Activated T-helper 1 cell treated with anti-CD3 and anti-CD28 coated beads, Interleukin-12 subunit alpha, Interleukin-12 subunit beta, Interleukin-2, Interleukin-4 antibody, amounts not matched to agents 30 ng/mL and 10 ng/mL and 1 ng/mL, durations not matched to agents 14 hours and 24 hours and 36 hours (primary cell): ENCODE measurements around the gene CEP152. TPM values are rescaled to one million over a fixed set of nuclear protein-coding genes. Genes with fewer than 3 reads are reported as not detected.
A peak's percentile ranks its signal among the peaks of the same experiment; 100 is the strongest.
"Not testable (repeated sequence)": the region's sequence is repeated elsewhere in the genome, so short reads cannot be mapped to it uniquely, and the experiment has no call there.

Experiments used
- DNase-seq: peaks from one replicate; pipeline ENCODE4 v3.0.0; 2021; ENCODE audit warnings: low spot score
- H3K27ac Mint-ChIP-seq: one replicate; pipeline ENCODE4 v1.8.0; 2021; ENCODE audit warnings: mild to moderate bottlenecking, mixed read lengths
- H3K27me3 Mint-ChIP-seq: one replicate; pipeline ENCODE4 v1.8.0; 2022; ENCODE audit warnings: mild to moderate bottlenecking, moderate library complexity, mixed read lengths; ENCODE audit not compliant: insufficient read depth
- H3K36me3 Mint-ChIP-seq: one replicate; pipeline ENCODE4 v1.8.0; 2021; ENCODE audit warnings: low read depth, mixed read lengths
- H3K4me1 Mint-ChIP-seq: one replicate; pipeline ENCODE4 v1.8.0; 2021; ENCODE audit warnings: low read depth, mixed read lengths
- H3K4me3 Mint-ChIP-seq: one replicate; pipeline ENCODE4 v1.8.0; 2021; ENCODE audit warnings: mild to moderate bottlenecking, moderate library complexity, mixed read lengths
- H3K9me3 Mint-ChIP-seq: one replicate; pipeline ENCODE4 v1.8.0; 2021; ENCODE audit warnings: mixed read lengths
- intact Hi-C: fragments of 100-400 bp; cut with micrococcal nuclease; formaldehyde crosslinking; loops from one replicate; pipeline ENCODE4 v1.15.1; 2024
- total RNA-seq: library from RNA; stranded (reverse); gene quantifications from 2 replicates; pipeline ENCODE4 v1.2.3, GENCODE V29; 2022

CEP152 gene, protein sequence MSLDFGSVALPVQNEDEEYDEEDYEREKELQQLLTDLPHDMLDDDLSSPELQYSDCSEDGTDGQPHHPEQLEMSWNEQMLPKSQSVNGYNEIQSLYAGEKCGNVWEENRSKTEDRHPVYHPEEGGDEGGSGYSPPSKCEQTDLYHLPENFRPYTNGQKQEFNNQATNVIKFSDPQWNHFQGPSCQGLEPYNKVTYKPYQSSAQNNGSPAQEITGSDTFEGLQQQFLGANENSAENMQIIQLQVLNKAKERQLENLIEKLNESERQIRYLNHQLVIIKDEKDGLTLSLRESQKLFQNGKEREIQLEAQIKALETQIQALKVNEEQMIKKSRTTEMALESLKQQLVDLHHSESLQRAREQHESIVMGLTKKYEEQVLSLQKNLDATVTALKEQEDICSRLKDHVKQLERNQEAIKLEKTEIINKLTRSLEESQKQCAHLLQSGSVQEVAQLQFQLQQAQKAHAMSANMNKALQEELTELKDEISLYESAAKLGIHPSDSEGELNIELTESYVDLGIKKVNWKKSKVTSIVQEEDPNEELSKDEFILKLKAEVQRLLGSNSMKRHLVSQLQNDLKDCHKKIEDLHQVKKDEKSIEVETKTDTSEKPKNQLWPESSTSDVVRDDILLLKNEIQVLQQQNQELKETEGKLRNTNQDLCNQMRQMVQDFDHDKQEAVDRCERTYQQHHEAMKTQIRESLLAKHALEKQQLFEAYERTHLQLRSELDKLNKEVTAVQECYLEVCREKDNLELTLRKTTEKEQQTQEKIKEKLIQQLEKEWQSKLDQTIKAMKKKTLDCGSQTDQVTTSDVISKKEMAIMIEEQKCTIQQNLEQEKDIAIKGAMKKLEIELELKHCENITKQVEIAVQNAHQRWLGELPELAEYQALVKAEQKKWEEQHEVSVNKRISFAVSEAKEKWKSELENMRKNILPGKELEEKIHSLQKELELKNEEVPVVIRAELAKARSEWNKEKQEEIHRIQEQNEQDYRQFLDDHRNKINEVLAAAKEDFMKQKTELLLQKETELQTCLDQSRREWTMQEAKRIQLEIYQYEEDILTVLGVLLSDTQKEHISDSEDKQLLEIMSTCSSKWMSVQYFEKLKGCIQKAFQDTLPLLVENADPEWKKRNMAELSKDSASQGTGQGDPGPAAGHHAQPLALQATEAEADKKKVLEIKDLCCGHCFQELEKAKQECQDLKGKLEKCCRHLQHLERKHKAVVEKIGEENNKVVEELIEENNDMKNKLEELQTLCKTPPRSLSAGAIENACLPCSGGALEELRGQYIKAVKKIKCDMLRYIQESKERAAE (N-terminal part only)
- total RNA-seq, result 27.3 and 28.0 TPM in 2 replicates

DNA sequence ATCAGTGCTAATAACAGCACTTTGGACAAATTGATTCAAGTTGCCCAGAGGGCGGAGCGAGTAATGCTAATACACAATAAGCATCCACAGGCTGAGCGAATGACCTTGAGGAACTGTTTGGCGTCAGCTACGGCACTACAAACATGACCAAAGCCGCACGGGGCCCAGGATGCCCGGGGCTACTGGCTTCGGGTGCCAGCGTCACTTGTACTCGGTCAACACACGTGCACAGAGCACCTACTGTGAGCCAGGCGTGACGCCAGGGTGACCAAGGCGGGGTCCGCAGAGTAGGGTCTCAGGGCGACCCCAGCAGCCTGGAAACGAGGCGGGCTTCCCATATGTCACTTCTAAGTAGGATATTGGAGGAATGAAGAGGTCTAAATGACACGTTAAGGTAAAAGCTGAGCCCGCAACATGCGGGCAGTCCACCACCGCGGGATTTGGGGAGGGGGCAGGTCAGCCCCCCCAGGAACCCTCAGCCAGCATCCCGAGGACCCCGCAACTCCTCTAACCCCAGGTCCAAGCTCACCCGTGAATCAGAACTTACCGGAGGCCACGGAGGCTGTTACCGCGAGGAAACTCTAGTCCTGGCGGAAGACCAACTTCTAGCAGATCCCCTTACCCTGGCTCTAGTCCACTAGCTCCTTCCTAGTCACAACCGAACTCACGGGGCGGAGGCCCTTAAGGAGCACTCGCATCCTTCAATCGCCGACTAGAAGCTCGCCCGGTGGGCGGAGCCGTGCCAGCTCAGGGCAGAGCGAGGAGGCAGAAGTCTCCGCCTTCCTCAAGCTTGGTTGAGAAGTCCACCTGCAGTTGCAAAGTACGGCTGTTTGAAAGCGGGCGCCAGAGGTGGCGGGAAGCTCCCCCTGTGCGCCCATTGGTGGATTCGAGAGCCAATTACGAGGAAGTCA lies at the start of gene CEP152:
CEP152 (minus strand) TSS at position 656 of the 911 bp plus-strand sequence. CDS start 5,420 bp downstream, outside the sequence.
- Mint-ChIP-seq H3K27me3 (peaks cover 15% of the 10 kb centered on the region), H3K4me3 (peak within 1 kb of the TSS; percentile 97), H3K4me1 (peaks cover 44% of the 10 kb centered on the region), H3K27ac (peak within 1 kb of the TSS; percentile 93), H3K36me3 (peaks cover 3% of the 10 kb centered on the region), H3K9me3 (no peaks in the 10 kb centered on the region)
- intact Hi-C loops, result loop anchor here (1.0 to 2.0 kb wide), 7 partner anchors 68 to 810 kb away; partner anchors contain the start of genes COPS2, DUT, EID1 and FAM227B
- DNase-seq, result peak; percentile 98

DNA sequence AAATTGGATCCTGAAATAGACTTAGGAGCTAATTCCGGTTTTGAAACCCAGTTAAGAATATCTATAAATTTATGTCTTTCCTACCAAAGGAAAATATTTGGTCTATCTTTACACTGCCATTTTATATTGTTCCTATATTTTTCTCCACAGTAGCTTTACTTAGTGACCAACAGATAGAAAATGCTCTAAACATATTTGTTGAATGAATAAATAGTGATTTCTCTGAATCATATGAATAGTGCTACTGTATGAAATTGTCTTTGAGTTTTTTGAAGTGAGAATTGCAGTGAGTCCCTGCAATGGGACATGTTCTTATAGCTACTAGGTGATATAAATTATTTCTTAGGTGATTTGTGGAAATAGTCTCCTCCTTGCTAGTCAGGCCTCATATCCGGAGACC lies 48.6 kb upstream of the CEP152 start:
- no peak for DNase-seq
- Mint-ChIP-seq H3K9me3 (no peaks in the 10 kb centered on the region), H3K4me3 (no peak overlapping the region), H3K27ac (no peak overlapping the region), H3K36me3 (peaks cover 7% of the 10 kb centered on the region), H3K27me3 (peaks cover 12% of the 10 kb centered on the region), H3K4me1 (peaks cover 18% of the 10 kb centered on the region)
- intact Hi-C loops, result no loop called here

DNA sequence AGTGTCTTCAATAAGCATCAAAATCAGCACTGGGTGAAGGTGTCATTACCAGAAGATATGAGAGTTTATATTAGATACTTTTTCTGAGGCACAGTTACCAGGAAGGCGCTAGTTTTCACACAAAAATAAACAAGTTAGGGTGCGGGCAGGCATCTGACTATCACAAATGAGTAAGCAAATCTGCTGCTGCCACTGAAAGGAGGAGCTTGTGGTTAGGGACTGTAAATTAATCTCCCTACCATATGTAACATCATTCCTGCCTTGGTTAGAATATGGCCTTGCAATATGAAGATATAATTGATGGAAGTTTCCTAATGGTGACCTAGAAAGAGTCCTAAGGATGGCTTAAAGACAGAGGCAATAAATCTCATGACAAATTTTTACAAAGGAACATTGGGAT lies 47.5 kb upstream of the CEP152 start:
- intact Hi-C loops, result no loop called here
- H3K4me1 Mint-ChIP-seq, result peaks cover 18% of the 10 kb centered on the region

DNA sequence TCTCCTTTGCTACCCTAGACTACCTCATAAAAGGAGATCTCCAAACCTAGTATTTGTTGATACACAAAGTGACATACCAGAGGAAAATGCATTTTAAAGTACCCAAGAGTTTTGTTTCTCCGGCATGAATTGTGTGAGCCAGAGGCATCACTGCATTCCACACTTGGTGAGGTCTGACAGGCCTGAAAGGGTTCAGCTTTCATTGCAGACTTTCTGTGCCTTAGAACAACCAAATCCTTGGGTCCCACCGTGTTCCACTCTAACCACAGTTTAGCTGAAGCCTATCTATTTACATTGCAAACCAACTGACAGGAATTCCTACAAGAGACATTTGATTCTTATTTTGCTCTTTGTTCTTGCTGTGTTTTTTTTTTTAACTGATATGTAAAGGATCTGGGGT lies 46.1 kb upstream of the CEP152 start:
- intact Hi-C loops, result no loop called here
- Mint-ChIP-seq H3K36me3 (peaks cover 12% of the 10 kb centered on the region), H3K4me3 (no peak overlapping the region), H3K9me3 (no peaks in the 10 kb centered on the region), H3K27me3 (peaks cover 15% of the 10 kb centered on the region), H3K27ac (no peak overlapping the region), H3K4me1 (peaks cover 9% of the 10 kb centered on the region)
- no peak for DNase-seq

More for the DNA sequence above, 47.5 kb upstream of the CEP152 start:
- Mint-ChIP-seq H3K4me3 (no peak overlapping the region), H3K27me3 (peaks cover 15% of the 10 kb centered on the region), H3K27ac (no peak overlapping the region), H3K9me3 (no peaks in the 10 kb centered on the region), H3K36me3 (peaks cover 12% of the 10 kb centered on the region)
- DNase-seq, result no peak

DNA sequence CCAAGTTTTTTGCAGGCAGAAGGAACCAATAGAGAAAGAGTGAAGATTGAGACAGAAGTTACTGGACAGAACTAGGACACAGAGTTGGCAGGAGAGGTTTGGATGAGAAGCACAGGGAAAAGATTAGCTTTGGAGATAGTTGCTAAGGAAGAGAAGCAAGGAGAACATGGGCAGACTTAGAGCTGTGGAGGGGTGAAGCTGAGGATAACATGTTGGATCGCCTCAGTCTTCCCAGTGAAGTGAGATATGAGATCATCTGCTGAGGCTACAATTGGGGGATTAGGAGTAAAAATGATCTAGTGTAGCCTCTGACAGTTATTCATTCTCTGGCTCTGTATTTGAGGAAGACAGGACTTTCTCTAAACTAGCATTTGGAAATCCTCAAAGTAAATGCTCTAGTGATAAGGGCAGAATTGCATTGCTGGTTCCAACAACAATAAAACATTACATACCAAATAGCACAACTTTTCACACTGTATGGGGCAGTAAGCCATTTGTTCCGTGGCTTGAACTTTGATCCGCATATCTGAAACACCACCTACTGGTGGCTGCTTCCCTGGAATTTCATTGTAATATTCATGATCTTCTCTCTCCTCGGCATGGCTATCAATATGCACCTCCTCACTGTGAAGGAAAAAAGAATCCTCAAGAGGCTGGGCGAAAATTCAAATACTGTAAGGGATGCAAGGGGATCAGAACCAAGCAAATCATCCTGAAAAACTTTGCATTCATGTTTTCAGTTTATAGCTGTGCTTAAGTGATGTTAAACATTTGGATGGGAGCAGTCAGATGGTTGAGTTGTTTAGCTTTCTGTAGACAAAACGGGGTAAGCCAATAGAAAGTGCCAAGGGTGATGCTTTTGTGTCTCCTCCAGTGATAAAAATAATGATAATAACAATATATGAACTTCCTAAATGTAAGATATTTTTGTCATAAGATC lies 44.9 kb upstream of the CEP152 start:
- no peaks in the 10 kb centered on the region for H3K9me3 Mint-ChIP-seq
- peaks cover 9% of the 10 kb centered on the region for H3K4me1 Mint-ChIP-seq

DNA sequence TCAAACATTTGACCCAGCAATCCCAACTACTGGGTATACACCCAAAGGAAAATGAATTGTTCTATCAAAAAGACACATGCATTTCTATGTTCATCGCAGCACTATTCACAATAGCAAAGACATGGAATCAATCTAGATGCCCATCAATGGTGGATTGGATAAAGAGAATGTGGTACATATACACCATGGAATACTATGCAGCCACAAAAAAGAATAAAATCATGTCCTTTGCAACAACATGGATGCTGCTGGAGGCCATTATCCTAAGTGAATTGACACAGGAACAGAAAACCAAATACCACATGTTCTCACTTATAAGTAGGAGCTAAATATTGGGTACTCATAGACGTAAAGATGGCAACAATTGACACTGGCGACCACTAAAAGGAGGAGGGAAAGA lies 43.6 kb upstream of the CEP152 start:
- H3K9me3 Mint-ChIP-seq, intact Hi-C loops, H3K27ac Mint-ChIP-seq, H3K4me3 Mint-ChIP-seq, H3K4me1 Mint-ChIP-seq, DNase-seq: not testable (repeated sequence)
- Mint-ChIP-seq H3K36me3 (peaks cover 16% of the 10 kb centered on the region), H3K27me3 (peaks cover 15% of the 10 kb centered on the region)

More for the DNA sequence above, 44.9 kb upstream of the CEP152 start:
- Mint-ChIP-seq H3K4me3 (no peak overlapping the region), H3K27me3 (peaks cover 15% of the 10 kb centered on the region), H3K27ac (no peak overlapping the region), H3K36me3 (peaks cover 13% of the 10 kb centered on the region)
- DNase-seq, result no peak
- intact Hi-C loops, result no loop called here

DNA sequence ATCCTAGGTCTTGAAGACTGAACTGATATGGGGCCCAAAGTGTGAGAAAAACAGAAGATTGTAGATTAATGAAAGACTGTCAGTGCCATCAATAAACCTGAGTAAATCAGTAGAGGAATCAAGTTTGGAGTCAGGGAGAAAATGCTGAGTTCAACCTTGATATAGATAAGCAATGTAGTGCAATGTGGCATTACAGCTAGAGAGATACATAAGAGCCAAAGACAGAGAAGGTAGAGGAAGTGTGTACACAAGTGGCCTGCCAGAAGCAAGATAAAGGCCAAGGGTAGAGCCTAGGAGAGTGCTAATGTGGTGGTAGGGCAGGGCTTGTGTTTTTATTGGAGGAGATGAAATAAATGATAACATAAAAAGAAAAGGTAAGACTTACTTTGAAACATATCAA lies 41.1 kb upstream of the CEP152 start:
- DNase-seq, result no peak
- H3K4me1 Mint-ChIP-seq, result no peaks in the 10 kb centered on the region
- no peaks in the 10 kb centered on the region for H3K9me3 Mint-ChIP-seq

DNA sequence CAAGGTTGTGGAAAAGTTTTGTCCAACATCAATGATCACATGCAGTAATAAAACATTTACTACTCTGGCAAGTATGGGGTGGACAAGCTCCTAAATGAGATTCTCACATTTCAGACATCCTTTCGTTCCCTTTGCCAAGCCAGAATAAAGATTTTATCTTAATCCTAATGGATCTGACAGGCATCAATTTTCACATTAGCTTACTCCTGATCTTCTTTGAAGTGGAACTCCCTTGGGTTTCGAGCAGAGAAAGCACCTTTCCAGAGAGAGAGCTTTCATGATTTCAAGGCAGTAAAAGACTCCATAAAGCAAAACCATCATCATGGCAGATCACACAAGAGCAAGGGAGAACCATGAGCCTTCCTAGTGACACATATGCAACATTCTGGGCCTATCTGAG lies 39.8 kb upstream of the CEP152 start:
- H3K36me3 Mint-ChIP-seq, result peaks cover 18% of the 10 kb centered on the region
- H3K4me1 Mint-ChIP-seq, result no peaks in the 10 kb centered on the region
- H3K9me3 Mint-ChIP-seq, result no peaks in the 10 kb centered on the region
- no peak overlapping the region for H3K4me3 Mint-ChIP-seq
- no peak for DNase-seq
- intact Hi-C loops, result no loop called here
- H3K27me3 Mint-ChIP-seq, result peaks cover 8% of the 10 kb centered on the region
- H3K27ac Mint-ChIP-seq, result no peak overlapping the region

More for the DNA sequence above, 41.1 kb upstream of the CEP152 start:
- Mint-ChIP-seq H3K27me3 (peaks cover 9% of the 10 kb centered on the region), H3K27ac (no peak overlapping the region), H3K4me3 (no peak overlapping the region), H3K36me3 (peaks cover 20% of the 10 kb centered on the region)
- intact Hi-C loops, result no loop called here

DNA sequence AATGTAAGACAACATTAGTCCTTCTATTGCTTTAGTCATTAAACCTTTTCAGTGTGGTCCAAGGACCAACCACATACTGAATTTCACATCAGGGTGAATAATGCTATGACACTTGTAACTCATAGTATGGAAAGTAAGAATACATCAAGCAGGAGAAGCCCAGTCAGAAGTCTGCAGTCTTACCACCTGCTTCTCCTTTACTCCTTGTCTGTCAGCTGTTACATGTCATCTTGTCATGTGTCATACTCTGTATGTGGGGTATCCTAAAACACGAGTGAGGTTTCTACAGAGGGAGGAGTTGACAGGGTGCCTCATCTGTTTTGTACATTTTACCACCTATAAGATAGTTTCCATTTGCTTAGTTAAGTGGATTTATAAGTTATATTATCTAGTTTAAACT lies 34.3 kb upstream of the CEP152 start:
- Mint-ChIP-seq H3K27ac (no peak overlapping the region), H3K9me3 (no peaks in the 10 kb centered on the region), H3K4me1 (no peaks in the 10 kb centered on the region), H3K27me3 (peaks cover 1% of the 10 kb centered on the region), H3K4me3 (no peak overlapping the region), H3K36me3 (peaks cover 14% of the 10 kb centered on the region)
- intact Hi-C loops, result no loop called here
- no peak for DNase-seq

DNA sequence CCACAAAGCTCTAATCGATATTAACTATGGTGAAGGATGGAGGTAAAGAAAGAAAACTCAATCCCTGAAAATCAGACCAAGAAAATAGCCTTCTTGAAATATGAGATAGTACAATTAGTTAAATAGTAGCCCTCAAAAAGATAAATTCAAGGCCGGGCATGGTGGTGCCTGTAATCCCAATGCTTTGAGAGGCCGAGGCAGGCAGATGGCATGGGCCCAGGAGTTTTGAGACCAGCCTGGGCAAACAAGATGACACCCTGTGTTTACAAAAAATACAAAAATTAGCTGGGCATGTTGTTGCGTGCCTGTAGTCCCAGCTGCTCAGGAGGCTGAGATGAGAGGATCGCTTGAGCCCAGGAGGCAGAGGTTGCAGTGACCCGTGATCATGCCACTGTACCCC lies 31.6 kb upstream of the CEP152 start:
- H3K27me3 Mint-ChIP-seq, result peaks cover 1% of the 10 kb centered on the region
- H3K36me3 Mint-ChIP-seq, result peaks cover 9% of the 10 kb centered on the region
- H3K4me1 Mint-ChIP-seq, result no peaks in the 10 kb centered on the region
- intact Hi-C loops, result no loop called here
- no peak overlapping the region for H3K27ac Mint-ChIP-seq
- no peaks in the 10 kb centered on the region for H3K9me3 Mint-ChIP-seq
- H3K4me3 Mint-ChIP-seq, result no peak overlapping the region
- DNase-seq, result no peak

DNA sequence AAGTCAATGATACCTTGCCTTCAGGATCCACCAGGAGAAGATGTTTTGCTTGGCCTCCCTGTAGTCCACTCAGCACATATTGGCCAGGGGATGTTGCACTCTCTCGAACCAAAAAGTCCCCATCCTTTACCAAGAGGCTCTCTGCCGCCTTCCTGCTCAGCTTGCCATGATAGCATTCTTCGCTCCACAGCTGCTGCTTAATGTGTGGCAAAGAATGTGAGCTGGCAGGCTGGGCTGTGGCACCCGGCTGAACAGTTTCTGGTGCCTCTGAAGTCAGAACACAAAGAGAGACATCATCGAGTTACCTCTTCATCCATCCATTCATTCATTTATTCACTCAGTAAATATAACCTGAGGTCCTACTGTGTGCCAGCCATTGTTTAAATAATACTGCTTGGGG lies 23.9 kb upstream of the CEP152 start:
- H3K27me3 Mint-ChIP-seq, result no peaks in the 10 kb centered on the region
- H3K4me1 Mint-ChIP-seq, result no peaks in the 10 kb centered on the region
- H3K36me3 Mint-ChIP-seq, result peaks cover 9% of the 10 kb centered on the region
- peaks cover 18% of the 10 kb centered on the region for H3K9me3 Mint-ChIP-seq
- H3K4me3 Mint-ChIP-seq, result no peak overlapping the region
- intact Hi-C loops, result no loop called here
- no peak for DNase-seq
- no peak overlapping the region for H3K27ac Mint-ChIP-seq
